Cardiac fibroblast (primary cell): ENCODE measurements around the gene GPR4.
A peak's percentile ranks its signal among the peaks of the same experiment; 100 is the strongest.

Experiments
- DNase-seq, 2 donors: peaks; one replicate each; pipeline versions ENCODE4 v3.0.0 to v3.0.0-alpha.2; 2010; ENCODE audit warnings: low read depth in 2 of 2
- H3K4me3 ChIP-seq, 2 donors: replicated peaks in 1 of 2; 1 replicate in 1 of 2; 2 replicates in 1 of 2; pipeline ENCODE4 v1.5.1; 2011; ENCODE audit warnings: low read depth in 2 of 2, low read length in 2 of 2, mild to moderate bottlenecking in 2 of 2, moderate library complexity in 1 of 2
- TF ChIP-seq, protein P1 (sequence below): IDR thresholded peaks from one replicate; pipeline ENCODE4 v1.5.1; 2011; ENCODE audit warnings: low read depth, mild to moderate bottlenecking, low read length, inconsistent platforms

The GPR4 gene

DNA sequence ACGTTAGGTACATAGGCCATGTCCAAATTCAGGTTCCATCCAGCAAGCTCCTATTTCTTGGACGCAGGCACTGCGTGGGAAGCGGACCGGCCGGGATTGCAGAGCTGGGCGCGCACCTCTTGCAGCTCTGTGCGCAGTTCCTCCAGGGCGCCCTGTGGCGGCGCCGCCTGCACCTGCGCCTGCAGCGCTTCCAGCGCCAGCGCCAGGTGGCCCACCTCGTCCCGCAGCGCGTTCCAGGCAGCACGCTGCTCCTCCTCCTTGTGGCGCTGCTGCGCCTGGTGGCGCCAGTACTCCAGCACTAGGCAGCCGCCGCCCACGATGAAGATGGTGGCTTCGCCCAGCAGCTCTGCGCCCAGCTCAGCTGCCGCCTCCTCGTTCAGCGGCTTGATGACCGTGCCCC, 48.5 kb downstream of the GPR4 start:
- H3K4me3 ChIP-seq, result no peak overlapping the region
- no peak for DNase-seq
- TF ChIP-seq, protein P1, sequence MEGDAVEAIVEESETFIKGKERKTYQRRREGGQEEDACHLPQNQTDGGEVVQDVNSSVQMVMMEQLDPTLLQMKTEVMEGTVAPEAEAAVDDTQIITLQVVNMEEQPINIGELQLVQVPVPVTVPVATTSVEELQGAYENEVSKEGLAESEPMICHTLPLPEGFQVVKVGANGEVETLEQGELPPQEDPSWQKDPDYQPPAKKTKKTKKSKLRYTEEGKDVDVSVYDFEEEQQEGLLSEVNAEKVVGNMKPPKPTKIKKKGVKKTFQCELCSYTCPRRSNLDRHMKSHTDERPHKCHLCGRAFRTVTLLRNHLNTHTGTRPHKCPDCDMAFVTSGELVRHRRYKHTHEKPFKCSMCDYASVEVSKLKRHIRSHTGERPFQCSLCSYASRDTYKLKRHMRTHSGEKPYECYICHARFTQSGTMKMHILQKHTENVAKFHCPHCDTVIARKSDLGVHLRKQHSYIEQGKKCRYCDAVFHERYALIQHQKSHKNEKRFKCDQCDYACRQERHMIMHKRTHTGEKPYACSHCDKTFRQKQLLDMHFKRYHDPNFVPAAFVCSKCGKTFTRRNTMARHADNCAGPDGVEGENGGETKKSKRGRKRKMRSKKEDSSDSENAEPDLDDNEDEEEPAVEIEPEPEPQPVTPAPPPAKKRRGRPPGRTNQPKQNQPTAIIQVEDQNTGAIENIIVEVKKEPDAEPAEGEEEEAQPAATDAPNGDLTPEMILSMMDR, result no peak

DNA sequence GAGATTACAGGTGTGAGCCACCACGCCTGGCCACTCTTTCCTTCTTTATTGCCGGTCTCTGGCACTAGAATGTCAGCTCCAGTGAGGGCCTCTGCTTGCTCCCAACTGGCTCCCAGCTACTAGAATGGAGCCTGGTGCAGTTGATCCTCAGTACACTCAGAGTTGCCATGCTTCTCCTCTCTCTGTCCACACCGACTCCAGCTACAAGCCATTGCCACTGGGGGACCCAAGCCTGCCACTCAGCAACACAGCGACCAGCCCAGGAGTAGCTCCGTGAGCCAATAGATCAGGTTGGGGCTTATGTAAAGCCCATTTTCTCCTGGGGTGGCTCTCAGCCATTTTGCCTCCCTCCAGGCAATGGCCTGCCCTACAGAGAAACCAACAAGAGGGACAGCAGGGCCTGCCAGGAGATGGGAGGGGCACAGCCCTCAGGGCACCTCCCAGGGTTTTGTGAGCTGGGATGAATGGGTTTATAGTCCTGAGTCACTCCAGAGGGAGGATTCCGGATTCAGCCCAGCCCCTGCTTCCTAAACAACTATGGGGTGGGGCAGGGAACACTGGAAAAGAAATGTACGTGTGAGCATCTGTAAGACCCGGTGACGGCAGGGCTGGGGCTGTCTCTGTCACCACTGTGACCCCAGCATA, 53.9 kb downstream of the GPR4 start:
- TF ChIP-seq, protein P1, result no peak
- peak; percentile 55 to 68 for DNase-seq
- H3K4me3 ChIP-seq, result no peak overlapping the region

GRCh38 chr19:45547211-45547770, 54.7 kb downstream of the GPR4 start:
- no peak for DNase-seq
- H3K4me3 ChIP-seq, result no peak overlapping the region
- TF ChIP-seq, protein P1, result no peak

DNA sequence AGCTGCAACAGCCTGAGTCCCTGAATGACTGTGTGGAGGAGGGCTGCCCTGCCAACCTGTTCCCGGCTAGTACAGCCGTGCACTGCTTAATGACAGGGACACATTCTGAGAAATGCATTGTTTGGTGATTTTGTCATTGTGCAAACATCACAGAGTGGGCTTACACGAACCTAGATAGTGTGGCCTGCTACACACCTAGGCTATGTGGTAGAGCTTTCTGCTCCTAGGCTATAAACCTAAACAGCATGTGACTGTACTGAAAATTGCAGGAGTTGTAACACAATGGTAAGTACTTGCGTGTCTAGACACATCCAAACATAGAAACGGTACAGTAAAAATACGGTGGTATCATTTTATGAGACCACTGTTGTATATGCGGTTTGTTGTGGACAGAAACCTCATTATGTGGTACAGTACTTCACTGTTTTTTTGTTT, 59.8 kb downstream of the GPR4 start:
- no peak for DNase-seq

More for the DNA sequence above, 59.8 kb downstream of the GPR4 start:
- no peak overlapping the region for H3K4me3 ChIP-seq
- TF ChIP-seq, protein P1, result no peak
